ENCODE results near the gene ZNF76. TPM values are rescaled to one million over a fixed set of nuclear protein-coding genes. Genes with fewer than 3 reads are reported as not detected.

Gene ZNF76
- total RNA-seq, 1 donor from 2014 or later: 14.8 TPM

DNA sequence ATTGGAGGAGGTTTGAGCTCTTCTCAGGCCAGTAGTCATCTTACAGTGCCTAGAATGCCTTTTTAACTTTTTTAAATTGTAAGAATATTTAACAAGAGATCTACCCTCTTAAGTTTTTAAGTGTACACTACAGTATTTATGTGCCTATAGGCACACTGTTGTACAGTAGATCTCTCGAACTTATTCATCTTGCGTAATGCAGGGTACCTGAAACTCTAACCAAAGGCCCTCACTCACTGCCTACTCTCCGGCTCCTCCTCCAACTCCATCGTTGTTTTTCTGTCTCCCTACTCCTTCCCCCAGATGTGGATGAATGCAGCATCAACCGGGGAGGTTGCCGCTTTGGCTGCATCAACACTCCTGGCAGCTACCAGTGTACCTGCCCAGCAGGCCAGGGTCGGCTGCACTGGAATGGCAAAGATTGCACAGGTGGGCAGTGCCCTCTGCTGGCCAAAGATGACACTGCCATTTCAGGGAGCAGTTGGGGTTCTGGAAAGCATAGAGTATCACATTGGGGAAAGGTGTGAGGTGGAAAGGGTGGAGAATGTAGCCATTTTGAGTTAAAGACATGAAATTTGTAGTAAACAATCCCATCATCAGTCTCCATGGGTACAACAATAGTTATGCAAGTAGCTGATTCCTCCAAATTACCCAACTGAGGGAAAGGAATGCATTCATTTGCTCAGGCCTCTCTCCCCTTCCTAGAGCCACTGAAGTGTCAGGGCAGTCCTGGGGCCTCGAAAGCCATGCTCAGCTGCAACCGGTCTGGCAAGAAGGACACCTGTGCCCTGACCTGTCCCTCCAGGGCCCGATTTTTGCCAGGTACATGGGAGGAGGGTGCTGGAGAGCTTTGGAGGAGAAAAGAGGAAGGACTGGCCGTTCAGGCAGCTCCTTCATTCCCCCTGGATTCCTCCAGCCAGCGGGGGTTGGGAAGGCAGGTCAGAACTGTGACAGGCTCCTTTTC is 18.4 kb upstream of the ZNF76 start:
- H3K4me3 ChIP-seq: no peak overlapping the region
- H4K20me1 ChIP-seq (ENCODE audit: low read depth): peaks cover 63% of the 10 kb centered on the region
- no peaks in the 10 kb centered on the region for H3K9me3 ChIP-seq (ENCODE audit: low read depth)
- H3K27ac ChIP-seq: no peak overlapping the region
- Mint-ChIP-seq H3K36me3 (peaks cover 35% of the 10 kb centered on the region), H3K27me3 (ENCODE audit: insufficient read depth, low read depth) (no peaks in the 10 kb centered on the region), H3K9me3 (no peaks in the 10 kb centered on the region), H3K4me1 (peaks cover 31% of the 10 kb centered on the region), H3K27ac (no peak overlapping the region), H3K4me3 (no peak overlapping the region)
- H3K4me2 ChIP-seq: no peak overlapping the region
- H3F3A ChIP-seq (ENCODE audit: low read depth): peaks cover 8% of the 10 kb centered on the region
- peak; percentile 82 for DNase-seq (ENCODE audit: low spot score)
- H3K36me3 ChIP-seq: no peaks in the 10 kb centered on the region
- no peaks in the 10 kb centered on the region for H3K27me3 ChIP-seq
- H3K79me2 ChIP-seq (ENCODE audit: low read depth): no peaks in the 10 kb centered on the region
- H3K4me1 ChIP-seq: peaks cover 26% of the 10 kb centered on the region
- TF ChIP-seq EZH2 (IDR thresholded peaks at IDR 0.05): no peak
- TF ChIP-seq, protein P1, sequence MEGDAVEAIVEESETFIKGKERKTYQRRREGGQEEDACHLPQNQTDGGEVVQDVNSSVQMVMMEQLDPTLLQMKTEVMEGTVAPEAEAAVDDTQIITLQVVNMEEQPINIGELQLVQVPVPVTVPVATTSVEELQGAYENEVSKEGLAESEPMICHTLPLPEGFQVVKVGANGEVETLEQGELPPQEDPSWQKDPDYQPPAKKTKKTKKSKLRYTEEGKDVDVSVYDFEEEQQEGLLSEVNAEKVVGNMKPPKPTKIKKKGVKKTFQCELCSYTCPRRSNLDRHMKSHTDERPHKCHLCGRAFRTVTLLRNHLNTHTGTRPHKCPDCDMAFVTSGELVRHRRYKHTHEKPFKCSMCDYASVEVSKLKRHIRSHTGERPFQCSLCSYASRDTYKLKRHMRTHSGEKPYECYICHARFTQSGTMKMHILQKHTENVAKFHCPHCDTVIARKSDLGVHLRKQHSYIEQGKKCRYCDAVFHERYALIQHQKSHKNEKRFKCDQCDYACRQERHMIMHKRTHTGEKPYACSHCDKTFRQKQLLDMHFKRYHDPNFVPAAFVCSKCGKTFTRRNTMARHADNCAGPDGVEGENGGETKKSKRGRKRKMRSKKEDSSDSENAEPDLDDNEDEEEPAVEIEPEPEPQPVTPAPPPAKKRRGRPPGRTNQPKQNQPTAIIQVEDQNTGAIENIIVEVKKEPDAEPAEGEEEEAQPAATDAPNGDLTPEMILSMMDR (IDR thresholded peaks at IDR 0.05): peak; percentile 99
- H2AFZ ChIP-seq (replicated peaks): no peak overlapping the region
- H3K9ac ChIP-seq: no peak overlapping the region

DNA sequence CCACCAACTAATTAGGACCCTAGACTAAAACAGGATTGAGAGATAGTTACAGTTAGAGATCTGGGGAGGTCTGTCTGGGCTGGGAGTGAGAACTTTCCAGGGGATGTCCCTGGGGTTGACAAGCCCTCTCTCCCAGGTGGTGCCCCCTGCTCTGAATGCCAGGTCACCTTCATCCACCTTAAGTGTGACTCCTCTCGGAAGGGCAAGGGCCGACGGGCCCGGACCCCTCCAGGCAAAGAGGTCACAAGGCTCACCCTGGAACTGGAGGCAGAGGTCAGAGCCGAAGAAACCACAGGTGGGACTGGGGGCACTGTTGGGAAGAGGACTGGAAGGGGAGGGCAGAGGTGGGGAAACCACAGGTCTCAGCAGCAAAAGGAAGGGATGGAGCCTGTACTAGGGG is 17.0 kb upstream of the ZNF76 start:
- H3K36me3 Mint-ChIP-seq: peaks cover 27% of the 10 kb centered on the region
- TF ChIP-seq EZH2phosphoT487 (IDR thresholded peaks at IDR 0.05): no peak
- no peaks in the 10 kb centered on the region for H3K79me2 ChIP-seq (ENCODE audit: low read depth)
- H3K4me1 ChIP-seq: peaks cover 14% of the 10 kb centered on the region
- H3K9ac ChIP-seq: no peak overlapping the region
- peaks cover 2% of the 10 kb centered on the region for H3K27me3 Mint-ChIP-seq (ENCODE audit: insufficient read depth, low read depth)
- H3K4me3 ChIP-seq: no peak overlapping the region
- no peak overlapping the region for H3K4me2 ChIP-seq
- no peak overlapping the region for H2AFZ ChIP-seq (replicated peaks)
- H3K9me3 ChIP-seq (ENCODE audit: low read depth): no peaks in the 10 kb centered on the region
- H3F3A ChIP-seq (ENCODE audit: low read depth): no peaks in the 10 kb centered on the region
- H3K9me3 Mint-ChIP-seq: no peaks in the 10 kb centered on the region
- H3K27ac ChIP-seq: no peak overlapping the region
- no peak for DNase-seq (ENCODE audit: low spot score)
- H3K4me3 Mint-ChIP-seq: no peak overlapping the region
- no peaks in the 10 kb centered on the region for H3K36me3 ChIP-seq
- H3K27ac Mint-ChIP-seq: no peak overlapping the region
- peaks cover 26% of the 10 kb centered on the region for H3K4me1 Mint-ChIP-seq
- H4K20me1 ChIP-seq (ENCODE audit: low read depth): peaks cover 56% of the 10 kb centered on the region
- no peaks in the 10 kb centered on the region for H3K27me3 ChIP-seq

- no peak overlapping the region for H3K27ac Mint-ChIP-seq
- Histone ChIP-seq H3F3A (ENCODE audit: low read depth) (no peaks in the 10 kb centered on the region), H3K36me3 (no peaks in the 10 kb centered on the region), H3K9me3 (ENCODE audit: low read depth) (no peaks in the 10 kb centered on the region), H3K9ac (no peak overlapping the region), H3K79me2 (ENCODE audit: low read depth) (no peaks in the 10 kb centered on the region), H3K27ac (no peak overlapping the region), H3K4me1 (peaks cover 10% of the 10 kb centered on the region), H2AFZ (replicated peaks) (no peak overlapping the region), H3K4me3 (no peak overlapping the region), H4K20me1 (ENCODE audit: low read depth) (peaks cover 55% of the 10 kb centered on the region), H3K4me2 (no peak overlapping the region), H3K27me3 (no peaks in the 10 kb centered on the region)
- no peak overlapping the region for H3K4me3 Mint-ChIP-seq
- H3K27me3 Mint-ChIP-seq (ENCODE audit: insufficient read depth, low read depth): peaks cover 2% of the 10 kb centered on the region
- TF ChIP-seq, protein P1 (IDR thresholded peaks at IDR 0.05): no peak
- no peak for TF ChIP-seq EZH2 (IDR thresholded peaks at IDR 0.05)
- TF ChIP-seq EZH2phosphoT487 (IDR thresholded peaks at IDR 0.05): no peak
- H3K9me3 Mint-ChIP-seq: no peaks in the 10 kb centered on the region
- H3K4me1 Mint-ChIP-seq: peaks cover 26% of the 10 kb centered on the region
- peaks cover 27% of the 10 kb centered on the region for H3K36me3 Mint-ChIP-seq
- no peak for DNase-seq (ENCODE audit: low spot score)
Measured at GRCh38 chr6:35242906-35243305, 16.6 kb upstream of the ZNF76 start.

Measured in neural progenitor cell (in vitro differentiated cells).